Measurements from ENCODE around the gene EIF4EBP3.

- no peak for TF ChIP-seq CTCF (conservative IDR thresholded peaks at IDR 0.05; ENCODE audit: low read length)
- no peak for TF ChIP-seq EZH2phosphoT487 (IDR thresholded peaks at IDR 0.05; ENCODE audit: borderline replicate concordance, low read depth, low read length)
Observed at GRCh38 chr5:140553657-140554056, 6.2 kb downstream of the EIF4EBP3 start.
